Esophagus squamous epithelium (tissue), 4 donors: ENCODE measurements around the gene HSH2D.

Source experiments
- CTCF ChIP-seq, 6 experiments: fragments of 450-650 bp in 4 of 6; fragments of 200-600 bp in 2 of 6; sonication (generic) in 2 of 6; IDR thresholded peaks; one replicate each; pipeline ENCODE4 v1.5.1; 2016 to 2019; ENCODE audit warnings: antibody characterized with exemption in 6 of 6, mild to moderate bottlenecking in 4 of 6, moderate library complexity in 4 of 6
- POLR2A ChIP-seq, 4 donors: fragments of 450-650 bp; IDR thresholded peaks; one replicate each; pipeline ENCODE4 v1.6.1; 2017; ENCODE audit warnings: antibody characterized with exemption in 4 of 4, mild to moderate bottlenecking in 4 of 4, moderate library complexity in 3 of 4

- TF ChIP-seq CTCF (IDR thresholded peaks at IDR 0.05) = no peak
- TF ChIP-seq POLR2A (IDR thresholded peaks at IDR 0.05) = no peak
Observed at GRCh38 chr19:16135430-16136127, 7.9 kb upstream of the HSH2D start.
